ENCODE measurements around the gene C3orf18.

- no peak for TF ChIP-seq CTCF (IDR thresholded peaks at IDR 0.05)
- peak in 1 of 2 donors; percentile 28 for TF ChIP-seq POLR2A (IDR thresholded peaks at IDR 0.05)
Observed at GRCh38 chr3:50600841-50601591, 33.5 kb upstream of the C3orf18 start.

Measured in heart left ventricle (tissue), 13 donors.